H1 (cell line): ENCODE results near the gene BASP1. TPM values are rescaled to one million over a fixed set of nuclear protein-coding genes. Genes with fewer than 3 reads are reported as not detected.

Source experiments
- PHF8 ChIP-seq: fragments of 200-600 bp; sonication (generic); conservative IDR thresholded peaks from 2 replicates; pipeline ENCODE4 v1.7.1; 2012; ENCODE audit warnings: low read depth, mild to moderate bottlenecking, inconsistent platforms, low read length, moderate library complexity
- SIRT6 ChIP-seq: IDR thresholded peaks from one replicate; pipeline ENCODE4 v1.7.1; 2012; ENCODE audit warnings: low read length, inconsistent platforms
- SIX5 ChIP-seq: IDR thresholded peaks from 2 replicates; pipeline ENCODE4 v1.6.1; 2011; ENCODE audit warnings: mild to moderate bottlenecking, low read depth, low read length
- SRF ChIP-seq: IDR thresholded peaks from 2 replicates; pipeline ENCODE4 v1.6.1; 2011; ENCODE audit warnings: mild to moderate bottlenecking, low read depth, low read length, moderate library complexity
- polyA plus RNA-seq, 7 experiments: library from polyadenylated mRNA; depleted of rRNA in 3 of 7; stranded (reverse) in 5 of 7; unstranded in 2 of 7; fragments of >200 nt in 5 of 7; fragments of 200-250 nt in 2 of 7; gene quantifications; 1 replicate in 5 of 7; 2 replicates in 1 of 7; 4 replicates in 1 of 7; pipeline versions ENCODE4 v1.2.1 to v1.2.3, GENCODE V29; 2011 to 2013; ENCODE audit warnings: missing spikeins in 2 of 7, mixed read lengths in 2 of 7
- total RNA-seq: library from RNA; stranded (reverse); fragmentation: NEBNext Ultra II Directional; extraction: Animal tissue kit (Norgen Biotek cat#: 25700); gene quantifications from 2 replicates; pipeline ENCODE4 v1.2.1, GENCODE V29; 2021
- TF ChIP-seq, protein P1 (sequence below): IDR thresholded peaks from 2 replicates; pipeline ENCODE4 v1.6.1; 2012; ENCODE audit warnings: inconsistent platforms
- TF ChIP-seq, protein P2 (sequence below), 3 experiments: IDR thresholded peaks; 1 replicate in 2 of 3; 2 replicates in 1 of 3; pipeline versions ENCODE4 v1.5.1 to v1.6.1; 2011; ENCODE audit warnings: low read length in 3 of 3, mild to moderate bottlenecking in 3 of 3, inconsistent platforms in 2 of 3, low read depth in 1 of 3, moderate library complexity in 1 of 3; ENCODE audit not compliant: insufficient read depth in 1 of 3; ENCODE audit errors: control extremely low read depth in 1 of 3

BASP1 gene
- total and polyA plus RNA-seq, 2 of the 8 experiments (the other 6 are each of a cell fraction or from before 2014, with no cell fraction given) = 95.2 to 104 TPM

DNA sequence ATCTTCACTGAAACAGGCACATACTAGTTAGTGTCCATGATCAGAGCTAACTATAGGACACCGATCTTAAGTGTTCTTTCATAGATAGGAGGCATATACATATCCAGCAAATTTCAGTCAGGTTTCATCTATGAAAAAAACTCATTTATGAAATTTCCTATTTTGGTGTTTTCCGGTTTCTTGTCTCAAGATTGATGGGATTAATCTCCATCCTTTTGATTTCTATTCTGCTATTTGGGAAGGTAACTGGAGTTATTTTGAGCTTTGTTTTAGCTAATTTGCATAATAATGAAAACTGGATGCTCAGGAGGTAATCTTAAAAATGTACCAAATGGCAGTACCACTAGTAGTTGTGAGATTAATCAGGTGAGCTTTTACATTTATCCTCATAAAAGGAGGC lies 62.1 kb downstream of the BASP1 start (continued):
- TF ChIP-seq, protein P1, sequence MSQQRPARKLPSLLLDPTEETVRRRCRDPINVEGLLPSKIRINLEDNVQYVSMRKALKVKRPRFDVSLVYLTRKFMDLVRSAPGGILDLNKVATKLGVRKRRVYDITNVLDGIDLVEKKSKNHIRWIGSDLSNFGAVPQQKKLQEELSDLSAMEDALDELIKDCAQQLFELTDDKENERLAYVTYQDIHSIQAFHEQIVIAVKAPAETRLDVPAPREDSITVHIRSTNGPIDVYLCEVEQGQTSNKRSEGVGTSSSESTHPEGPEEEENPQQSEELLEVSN = no peak
- no peak for TF ChIP-seq SIRT6
- TF ChIP-seq SIX5 = no peak
- no peak for TF ChIP-seq PHF8
- TF ChIP-seq SRF = no peak
- TF ChIP-seq, protein P2, sequence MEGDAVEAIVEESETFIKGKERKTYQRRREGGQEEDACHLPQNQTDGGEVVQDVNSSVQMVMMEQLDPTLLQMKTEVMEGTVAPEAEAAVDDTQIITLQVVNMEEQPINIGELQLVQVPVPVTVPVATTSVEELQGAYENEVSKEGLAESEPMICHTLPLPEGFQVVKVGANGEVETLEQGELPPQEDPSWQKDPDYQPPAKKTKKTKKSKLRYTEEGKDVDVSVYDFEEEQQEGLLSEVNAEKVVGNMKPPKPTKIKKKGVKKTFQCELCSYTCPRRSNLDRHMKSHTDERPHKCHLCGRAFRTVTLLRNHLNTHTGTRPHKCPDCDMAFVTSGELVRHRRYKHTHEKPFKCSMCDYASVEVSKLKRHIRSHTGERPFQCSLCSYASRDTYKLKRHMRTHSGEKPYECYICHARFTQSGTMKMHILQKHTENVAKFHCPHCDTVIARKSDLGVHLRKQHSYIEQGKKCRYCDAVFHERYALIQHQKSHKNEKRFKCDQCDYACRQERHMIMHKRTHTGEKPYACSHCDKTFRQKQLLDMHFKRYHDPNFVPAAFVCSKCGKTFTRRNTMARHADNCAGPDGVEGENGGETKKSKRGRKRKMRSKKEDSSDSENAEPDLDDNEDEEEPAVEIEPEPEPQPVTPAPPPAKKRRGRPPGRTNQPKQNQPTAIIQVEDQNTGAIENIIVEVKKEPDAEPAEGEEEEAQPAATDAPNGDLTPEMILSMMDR (IDR thresholded peaks at IDR 0.05; ENCODE audit: control extremely low read depth in 1 of 3, insufficient read depth in 1 of 3, low read depth in 1 of 3, low read length in 3 of 3) = no peak
